Neural cell (in vitro differentiated cells): ENCODE measurements around the gene DTYMK. TPM values are rescaled to one million over a fixed set of nuclear protein-coding genes. Genes with fewer than 3 reads are reported as not detected.

Source experiments
- H2AFZ ChIP-seq: fragments of 200-600, 300-800 bp; sonication (generic), shearing (Covaris generic); 2 replicates; pipeline ENCODE4 v1.6.0; 2014; ENCODE audit warnings: low read depth, mild to moderate bottlenecking, antibody characterized with exemption, low read length, moderate library complexity
- H3F3A ChIP-seq: fragments of 200-600 bp; shearing (Covaris generic); 2 replicates; pipeline ENCODE4 v1.6.1; 2016; ENCODE audit warnings: mild to moderate bottlenecking, moderate library complexity, mixed read lengths, antibody characterized with exemption, low read length; ENCODE audit not compliant: insufficient read depth, poor library complexity, severe bottlenecking
- H3K27ac ChIP-seq: fragments of 200-600, 300-800 bp; sonication (generic), shearing (Covaris generic); 2 replicates; pipeline ENCODE4 v1.5.1; 2014; ENCODE audit warnings: mild to moderate bottlenecking, low read length, moderate library complexity
- H3K27me3 ChIP-seq: fragments of 300-800, 200-600 bp; sonication (generic), shearing (Covaris generic); 2 replicates; pipeline ENCODE4 v1.6.0; 2014; ENCODE audit warnings: mild to moderate bottlenecking, low read depth, low read length, moderate library complexity; ENCODE audit not compliant: insufficient read depth
- H3K36me3 ChIP-seq: fragments of 300-800, 200-600 bp; sonication (generic), shearing (Covaris generic); 2 replicates; pipeline ENCODE4 v1.5.1; 2014; ENCODE audit warnings: mild to moderate bottlenecking, antibody characterized with exemption, low read length, moderate library complexity; ENCODE audit not compliant: insufficient read depth
- H3K4me2 ChIP-seq: fragments of 300-800, 200-600 bp; sonication (generic), shearing (Covaris generic); 2 replicates; pipeline ENCODE4 v1.6.0; 2014; ENCODE audit warnings: mild to moderate bottlenecking, low read length
- H3K4me3 ChIP-seq: fragments of 300-800, 200-600 bp; sonication (generic), shearing (Covaris generic); 2 replicates; pipeline ENCODE4 v1.5.1; 2014; ENCODE audit warnings: mild to moderate bottlenecking, low read length, moderate library complexity
- H3K79me2 ChIP-seq: fragments of 200-600 bp; shearing (Covaris generic); replicated peaks from 2 replicates; pipeline ENCODE4 v1.6.0; 2014; ENCODE audit warnings: mild to moderate bottlenecking, low read length, moderate library complexity; ENCODE audit not compliant: insufficient read depth
- H3K9ac ChIP-seq: fragments of 300-800, 200-600 bp; sonication (generic), shearing (Covaris generic); 2 replicates; pipeline ENCODE4 v1.6.1; 2016; ENCODE audit warnings: mild to moderate bottlenecking, low read length, mixed read lengths
- H3K9me2 ChIP-seq: fragments of 200-600 bp; shearing (Covaris generic); 2 replicates; pipeline ENCODE4 v1.6.1; 2016; ENCODE audit warnings: mild to moderate bottlenecking, low read length, mixed read lengths; ENCODE audit not compliant: insufficient read depth
- H3K9me3 ChIP-seq: fragments of 200-600, 300-800 bp; sonication (generic), shearing (Covaris generic); 2 replicates; pipeline ENCODE4 v1.6.1; 2016; ENCODE audit warnings: mild to moderate bottlenecking, mixed run types, low read length, moderate library complexity, mixed read lengths
- H4K20me1 ChIP-seq: fragments of 200-600 bp; shearing (Covaris generic); 2 replicates; pipeline ENCODE4 v1.6.1; 2016; ENCODE audit warnings: mild to moderate bottlenecking, mixed run types; ENCODE audit not compliant: insufficient read depth
- EP300 ChIP-seq: fragments of 450-650 bp; conservative IDR thresholded peaks from 2 replicates; pipeline ENCODE4 v1.6.1; 2014; ENCODE audit warnings: antibody characterized with exemption, mild to moderate bottlenecking, moderate library complexity; ENCODE audit not compliant: poor library complexity, severe bottlenecking
- EZH2 ChIP-seq: fragments of 200-600, 300-800 bp; shearing (Covaris generic), sonication (generic); IDR thresholded peaks from 2 replicates; pipeline ENCODE4 v1.6.1; 2014; ENCODE audit warnings: antibody characterized with exemption, low read length, borderline replicate concordance, mild to moderate bottlenecking; ENCODE audit not compliant: insufficient read depth, poor library complexity, severe bottlenecking
- MXI1 ChIP-seq: fragments of 450-650 bp; conservative IDR thresholded peaks from 2 replicates; pipeline ENCODE4 v1.6.1; 2014; ENCODE audit warnings: antibody characterized with exemption, mild to moderate bottlenecking; ENCODE audit not compliant: poor library complexity, severe bottlenecking
- RAD21 ChIP-seq: fragments of 450-650 bp; conservative IDR thresholded peaks from 2 replicates; pipeline ENCODE4 v1.6.1; 2014; ENCODE audit warnings: antibody characterized with exemption, mild to moderate bottlenecking, moderate library complexity
- SMC3 ChIP-seq: fragments of 450-650 bp; conservative IDR thresholded peaks from 2 replicates; pipeline ENCODE4 v1.6.1; 2014; ENCODE audit warnings: antibody characterized with exemption, mild to moderate bottlenecking, moderate library complexity; ENCODE audit not compliant: poor library complexity
- TAF1 ChIP-seq: IDR thresholded peaks from 2 replicates; pipeline ENCODE4 v1.6.1; 2012; ENCODE audit warnings: low read depth
- polyA plus RNA-seq: library from polyadenylated mRNA; depleted of rRNA; stranded (reverse); fragments of >200 nt; gene quantifications from 2 replicates; pipeline ENCODE4 v1.2.3, GENCODE V29; 2014
- TF ChIP-seq, protein P1 (sequence below): fragments of 450-650 bp; IDR thresholded peaks from 2 replicates; pipeline ENCODE4 v1.5.1; 2014; ENCODE audit warnings: antibody characterized with exemption, mild to moderate bottlenecking, moderate library complexity; ENCODE audit not compliant: poor library complexity, severe bottlenecking
- TF ChIP-seq, protein P2 (sequence below): IDR thresholded peaks from 2 replicates; pipeline ENCODE4 v1.6.1; 2012; ENCODE audit warnings: borderline replicate concordance

The DTYMK gene
- polyA plus RNA-seq, 1 donor from 2014 or later: 33.5 TPM

DNA sequence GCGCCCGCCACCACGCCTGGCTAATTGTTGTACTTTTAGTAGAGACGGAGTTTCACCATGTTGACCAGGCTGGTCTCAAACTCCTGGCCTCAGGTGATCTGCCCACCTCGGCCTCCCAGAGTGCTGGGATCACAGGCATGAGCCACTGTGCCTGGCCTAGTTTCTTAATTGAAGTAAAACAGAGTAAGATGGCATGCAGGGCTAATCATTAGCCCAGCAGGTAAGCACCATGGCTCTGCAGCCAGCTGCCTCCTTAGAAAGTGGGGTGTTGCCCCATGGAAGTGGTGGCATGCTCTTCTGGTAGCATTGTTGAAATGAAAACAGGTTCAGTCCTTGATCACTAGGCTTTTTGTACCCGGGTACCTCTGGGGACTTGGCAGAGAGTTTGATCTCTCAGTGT lies 36.7 kb downstream of the DTYMK start:
- Histone ChIP-seq H3K9me2 (no peaks in the 10 kb centered on the region), H3K4me3 (no peak overlapping the region), H3K9ac (no peak overlapping the region), H3K79me2 (peaks cover 18% of the 10 kb centered on the region), H4K20me1 (no peaks in the 10 kb centered on the region), H3K27me3 (no peaks in the 10 kb centered on the region), H3K4me2 (no peak overlapping the region), H3K27ac (no peak overlapping the region), H3K9me3 (no peaks in the 10 kb centered on the region), H3F3A (no peaks in the 10 kb centered on the region), H2AFZ (no peak overlapping the region), H3K36me3 (no peaks in the 10 kb centered on the region)
- no peak for TF ChIP-seq SMC3
- TF ChIP-seq, protein P1, sequence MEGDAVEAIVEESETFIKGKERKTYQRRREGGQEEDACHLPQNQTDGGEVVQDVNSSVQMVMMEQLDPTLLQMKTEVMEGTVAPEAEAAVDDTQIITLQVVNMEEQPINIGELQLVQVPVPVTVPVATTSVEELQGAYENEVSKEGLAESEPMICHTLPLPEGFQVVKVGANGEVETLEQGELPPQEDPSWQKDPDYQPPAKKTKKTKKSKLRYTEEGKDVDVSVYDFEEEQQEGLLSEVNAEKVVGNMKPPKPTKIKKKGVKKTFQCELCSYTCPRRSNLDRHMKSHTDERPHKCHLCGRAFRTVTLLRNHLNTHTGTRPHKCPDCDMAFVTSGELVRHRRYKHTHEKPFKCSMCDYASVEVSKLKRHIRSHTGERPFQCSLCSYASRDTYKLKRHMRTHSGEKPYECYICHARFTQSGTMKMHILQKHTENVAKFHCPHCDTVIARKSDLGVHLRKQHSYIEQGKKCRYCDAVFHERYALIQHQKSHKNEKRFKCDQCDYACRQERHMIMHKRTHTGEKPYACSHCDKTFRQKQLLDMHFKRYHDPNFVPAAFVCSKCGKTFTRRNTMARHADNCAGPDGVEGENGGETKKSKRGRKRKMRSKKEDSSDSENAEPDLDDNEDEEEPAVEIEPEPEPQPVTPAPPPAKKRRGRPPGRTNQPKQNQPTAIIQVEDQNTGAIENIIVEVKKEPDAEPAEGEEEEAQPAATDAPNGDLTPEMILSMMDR: no peak
- no peak for TF ChIP-seq RAD21
- TF ChIP-seq EP300: no peak
- TF ChIP-seq MXI1: no peak
- TF ChIP-seq EZH2: no peak
- TF ChIP-seq TAF1: no peak
- TF ChIP-seq, protein P2, sequence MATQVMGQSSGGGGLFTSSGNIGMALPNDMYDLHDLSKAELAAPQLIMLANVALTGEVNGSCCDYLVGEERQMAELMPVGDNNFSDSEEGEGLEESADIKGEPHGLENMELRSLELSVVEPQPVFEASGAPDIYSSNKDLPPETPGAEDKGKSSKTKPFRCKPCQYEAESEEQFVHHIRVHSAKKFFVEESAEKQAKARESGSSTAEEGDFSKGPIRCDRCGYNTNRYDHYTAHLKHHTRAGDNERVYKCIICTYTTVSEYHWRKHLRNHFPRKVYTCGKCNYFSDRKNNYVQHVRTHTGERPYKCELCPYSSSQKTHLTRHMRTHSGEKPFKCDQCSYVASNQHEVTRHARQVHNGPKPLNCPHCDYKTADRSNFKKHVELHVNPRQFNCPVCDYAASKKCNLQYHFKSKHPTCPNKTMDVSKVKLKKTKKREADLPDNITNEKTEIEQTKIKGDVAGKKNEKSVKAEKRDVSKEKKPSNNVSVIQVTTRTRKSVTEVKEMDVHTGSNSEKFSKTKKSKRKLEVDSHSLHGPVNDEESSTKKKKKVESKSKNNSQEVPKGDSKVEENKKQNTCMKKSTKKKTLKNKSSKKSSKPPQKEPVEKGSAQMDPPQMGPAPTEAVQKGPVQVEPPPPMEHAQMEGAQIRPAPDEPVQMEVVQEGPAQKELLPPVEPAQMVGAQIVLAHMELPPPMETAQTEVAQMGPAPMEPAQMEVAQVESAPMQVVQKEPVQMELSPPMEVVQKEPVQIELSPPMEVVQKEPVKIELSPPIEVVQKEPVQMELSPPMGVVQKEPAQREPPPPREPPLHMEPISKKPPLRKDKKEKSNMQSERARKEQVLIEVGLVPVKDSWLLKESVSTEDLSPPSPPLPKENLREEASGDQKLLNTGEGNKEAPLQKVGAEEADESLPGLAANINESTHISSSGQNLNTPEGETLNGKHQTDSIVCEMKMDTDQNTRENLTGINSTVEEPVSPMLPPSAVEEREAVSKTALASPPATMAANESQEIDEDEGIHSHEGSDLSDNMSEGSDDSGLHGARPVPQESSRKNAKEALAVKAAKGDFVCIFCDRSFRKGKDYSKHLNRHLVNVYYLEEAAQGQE: no peak

DNA sequence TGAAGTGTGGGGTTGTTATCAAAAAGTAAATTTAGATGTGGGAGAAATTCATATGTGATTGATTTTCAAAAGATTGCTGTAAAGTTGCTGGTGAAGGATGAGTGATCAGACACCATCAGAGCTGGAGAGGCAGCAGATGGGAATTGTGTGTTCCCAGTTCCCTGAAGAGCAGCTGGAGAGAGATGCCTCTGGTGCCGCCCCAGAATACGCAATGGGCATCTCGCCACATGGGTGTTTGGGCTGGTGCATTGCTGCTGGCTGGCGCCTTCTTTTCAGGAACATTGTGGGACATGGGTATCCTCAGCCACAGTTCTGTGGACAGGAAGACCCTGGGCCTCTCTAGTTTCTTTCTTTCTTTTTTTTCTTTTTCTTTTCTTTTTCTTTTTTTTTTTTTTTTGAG lies 37.2 kb downstream of the DTYMK start:
- H3F3A ChIP-seq: no peaks in the 10 kb centered on the region
- no peaks in the 10 kb centered on the region for H4K20me1 ChIP-seq
- H3K79me2 ChIP-seq: peaks cover 20% of the 10 kb centered on the region
- TF ChIP-seq EP300: no peak
- TF ChIP-seq MXI1: no peak
- TF ChIP-seq SMC3: no peak
- TF ChIP-seq RAD21: no peak
- TF ChIP-seq TAF1: no peak
- TF ChIP-seq, protein P1: no peak
- no peak overlapping the region for H3K27ac ChIP-seq
- H3K9ac ChIP-seq: no peak overlapping the region
- H3K9me3 ChIP-seq: no peaks in the 10 kb centered on the region
- no peak overlapping the region for H3K4me3 ChIP-seq
- H3K4me2 ChIP-seq: no peak overlapping the region
- H3K27me3 ChIP-seq: no peaks in the 10 kb centered on the region
- no peak overlapping the region for H2AFZ ChIP-seq
- H3K9me2 ChIP-seq: no peaks in the 10 kb centered on the region
- H3K36me3 ChIP-seq: no peaks in the 10 kb centered on the region
